PFSK-1 (cell line): ENCODE data around the gene KRTAP4-3.

Source experiments
- FOXP2 ChIP-seq: optimal IDR thresholded peaks from 2 replicates; pipeline ENCODE3; 2011; ENCODE audit warnings: borderline replicate concordance, control low read depth, inconsistent platforms; ENCODE audit not compliant: insufficient read depth; ENCODE audit errors: extremely low read length, extremely low read depth
- POLR2AphosphoS5 ChIP-seq: IDR thresholded peaks from 2 replicates; pipeline ENCODE4 v1.6.1; 2012; ENCODE audit warnings: low read depth, mild to moderate bottlenecking, control low read depth, low read length, moderate library complexity
- SIN3A ChIP-seq: IDR thresholded peaks from 2 replicates; pipeline ENCODE4 v1.6.1; 2012; ENCODE audit warnings: mild to moderate bottlenecking, low read length, moderate library complexity, borderline replicate concordance; ENCODE audit not compliant: insufficient read depth
- TAF1 ChIP-seq: IDR thresholded peaks from 2 replicates; pipeline ENCODE4 v1.6.1; 2012; ENCODE audit warnings: low read length, control low read depth, borderline replicate concordance; ENCODE audit not compliant: insufficient read depth
- TF ChIP-seq, protein P1 (sequence below), 2 experiments: IDR thresholded peaks; 2 replicates each; pipeline versions ENCODE4 v1.6.1 to v1.8.0; 2011 to 2012; ENCODE audit warnings: low read depth in 2 of 2, low read length in 2 of 2, control low read depth in 1 of 2, inconsistent platforms in 1 of 2, mild to moderate bottlenecking in 1 of 2, moderate library complexity in 1 of 2; ENCODE audit not compliant: insufficient read depth in 1 of 2

DNA sequence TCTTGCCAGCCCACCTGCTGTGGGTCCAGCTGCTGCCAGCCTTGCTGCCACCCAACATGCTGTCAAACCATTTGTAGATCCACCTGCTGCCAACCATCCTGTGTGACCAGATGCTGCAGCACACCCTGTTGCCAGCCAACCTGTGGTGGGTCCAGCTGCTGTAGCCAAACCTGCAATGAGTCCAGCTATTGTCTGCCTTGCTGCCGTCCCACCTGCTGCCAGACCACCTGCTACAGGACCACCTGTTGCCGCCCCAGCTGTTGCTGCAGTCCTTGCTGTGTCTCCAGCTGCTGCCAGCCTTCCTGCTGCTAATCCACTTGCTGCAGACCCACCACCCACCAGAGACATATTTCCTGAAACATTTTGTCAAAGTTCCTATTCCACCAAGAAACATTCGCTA lies 22.3 kb upstream of the KRTAP4-3 start:
- TF ChIP-seq POLR2AphosphoS5 (no peak), SIN3A (no peak), FOXP2 (no peak), TAF1 (no peak)
- TF ChIP-seq, protein P1, sequence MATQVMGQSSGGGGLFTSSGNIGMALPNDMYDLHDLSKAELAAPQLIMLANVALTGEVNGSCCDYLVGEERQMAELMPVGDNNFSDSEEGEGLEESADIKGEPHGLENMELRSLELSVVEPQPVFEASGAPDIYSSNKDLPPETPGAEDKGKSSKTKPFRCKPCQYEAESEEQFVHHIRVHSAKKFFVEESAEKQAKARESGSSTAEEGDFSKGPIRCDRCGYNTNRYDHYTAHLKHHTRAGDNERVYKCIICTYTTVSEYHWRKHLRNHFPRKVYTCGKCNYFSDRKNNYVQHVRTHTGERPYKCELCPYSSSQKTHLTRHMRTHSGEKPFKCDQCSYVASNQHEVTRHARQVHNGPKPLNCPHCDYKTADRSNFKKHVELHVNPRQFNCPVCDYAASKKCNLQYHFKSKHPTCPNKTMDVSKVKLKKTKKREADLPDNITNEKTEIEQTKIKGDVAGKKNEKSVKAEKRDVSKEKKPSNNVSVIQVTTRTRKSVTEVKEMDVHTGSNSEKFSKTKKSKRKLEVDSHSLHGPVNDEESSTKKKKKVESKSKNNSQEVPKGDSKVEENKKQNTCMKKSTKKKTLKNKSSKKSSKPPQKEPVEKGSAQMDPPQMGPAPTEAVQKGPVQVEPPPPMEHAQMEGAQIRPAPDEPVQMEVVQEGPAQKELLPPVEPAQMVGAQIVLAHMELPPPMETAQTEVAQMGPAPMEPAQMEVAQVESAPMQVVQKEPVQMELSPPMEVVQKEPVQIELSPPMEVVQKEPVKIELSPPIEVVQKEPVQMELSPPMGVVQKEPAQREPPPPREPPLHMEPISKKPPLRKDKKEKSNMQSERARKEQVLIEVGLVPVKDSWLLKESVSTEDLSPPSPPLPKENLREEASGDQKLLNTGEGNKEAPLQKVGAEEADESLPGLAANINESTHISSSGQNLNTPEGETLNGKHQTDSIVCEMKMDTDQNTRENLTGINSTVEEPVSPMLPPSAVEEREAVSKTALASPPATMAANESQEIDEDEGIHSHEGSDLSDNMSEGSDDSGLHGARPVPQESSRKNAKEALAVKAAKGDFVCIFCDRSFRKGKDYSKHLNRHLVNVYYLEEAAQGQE (IDR thresholded peaks at IDR 0.05; ENCODE audit: insufficient read depth in 1 of 2, low read depth in 2 of 2, low read length in 2 of 2): no peak
